HUDEP-2 (cell line): Measurements from ENCODE around the gene UBE3A.

Experiments used
- DNase-seq, 76 experiments: peaks; one replicate each; lab custom pipeline; 2025; ENCODE audit not compliant: unreplicated experiment in 76 of 76; lab: John Stamatoyannopoulos, UW

UBE3A gene

DNA sequence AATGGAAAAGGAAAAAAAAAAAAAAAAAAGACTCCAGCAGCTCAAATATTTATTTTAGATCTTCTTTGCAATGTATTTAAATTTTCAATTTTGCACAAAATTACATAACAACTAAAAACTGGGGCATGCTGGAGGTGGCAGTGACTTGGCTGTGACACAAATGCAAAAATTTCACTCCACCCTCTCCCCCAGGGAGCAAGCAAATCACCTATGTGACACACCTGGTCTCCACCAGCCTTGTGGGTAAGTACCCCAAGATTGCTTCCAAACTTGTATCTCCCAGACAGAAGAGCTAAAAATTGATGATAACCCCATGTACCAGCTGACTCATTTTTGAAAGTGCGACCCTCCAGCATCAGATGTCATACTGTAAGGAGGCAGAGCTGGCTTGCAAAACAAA, 32.0 kb downstream of the UBE3A start:
- DNase-seq: no peak

DNA sequence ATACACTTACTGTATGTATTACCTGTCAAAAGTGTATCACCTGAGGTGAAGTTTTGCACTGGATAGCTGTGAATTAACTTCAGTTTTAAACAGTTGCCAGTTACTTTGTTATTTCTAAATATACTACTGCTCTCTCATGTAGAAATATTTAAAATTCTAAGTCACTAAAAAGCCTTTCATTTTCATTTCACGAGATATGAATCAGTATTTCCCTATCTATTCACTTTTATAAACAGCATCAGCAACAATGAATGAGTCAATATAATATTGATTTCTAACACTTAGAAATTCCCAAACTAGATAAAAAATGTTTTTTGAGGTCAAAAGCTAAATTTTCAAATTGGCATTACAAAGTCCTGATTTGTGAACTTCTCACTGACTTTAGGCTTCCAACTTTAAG, 32.6 kb downstream of the UBE3A start:
- DNase-seq: no peak

DNA sequence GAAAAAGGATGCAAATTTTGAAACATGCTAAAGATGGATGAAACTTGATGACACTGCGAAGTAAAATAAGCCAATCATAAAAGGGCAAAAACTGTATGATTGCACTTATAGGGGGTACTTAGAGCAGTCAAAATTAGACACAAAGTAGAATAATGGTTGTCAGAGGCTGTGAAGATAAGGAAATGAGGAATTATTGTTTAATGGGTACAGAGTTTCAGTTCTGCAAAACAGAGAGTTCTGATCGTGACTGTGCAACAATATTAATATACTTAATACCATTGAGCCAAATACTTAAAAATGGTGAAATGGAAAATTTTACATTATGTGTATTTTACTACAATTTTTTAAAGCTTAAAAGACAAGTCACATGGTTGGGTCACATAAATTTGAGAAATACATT, 35.1 kb downstream of the UBE3A start:
- no peak for DNase-seq

GRCh38 chr15:25402342-25402741, 36.5 kb downstream of the UBE3A start:
- no peak for DNase-seq

GRCh38 chr15:25401501-25401900, 37.3 kb downstream of the UBE3A start:
- peak in 1 of 76 experiments; percentile 1 for DNase-seq

DNA sequence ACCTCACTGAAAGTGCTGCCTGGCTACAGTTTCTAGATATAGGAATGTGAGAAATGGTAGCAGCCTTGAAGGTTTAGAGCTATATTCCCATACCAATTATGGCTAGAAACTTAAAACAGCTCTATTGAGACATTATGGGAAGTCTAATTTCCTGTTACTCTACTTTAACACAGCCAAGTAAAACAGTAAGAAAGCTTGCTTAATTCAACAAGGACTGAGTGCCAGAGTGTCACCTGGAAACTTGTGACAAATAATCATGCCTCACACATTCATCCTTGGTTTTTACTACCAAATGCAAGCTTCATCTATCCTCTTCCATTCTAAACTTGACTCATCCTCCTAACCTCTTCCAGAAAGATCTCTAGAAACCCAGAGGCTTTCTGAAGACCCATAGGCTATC, 41.7 kb downstream of the UBE3A start:
- no peak for DNase-seq

DNA sequence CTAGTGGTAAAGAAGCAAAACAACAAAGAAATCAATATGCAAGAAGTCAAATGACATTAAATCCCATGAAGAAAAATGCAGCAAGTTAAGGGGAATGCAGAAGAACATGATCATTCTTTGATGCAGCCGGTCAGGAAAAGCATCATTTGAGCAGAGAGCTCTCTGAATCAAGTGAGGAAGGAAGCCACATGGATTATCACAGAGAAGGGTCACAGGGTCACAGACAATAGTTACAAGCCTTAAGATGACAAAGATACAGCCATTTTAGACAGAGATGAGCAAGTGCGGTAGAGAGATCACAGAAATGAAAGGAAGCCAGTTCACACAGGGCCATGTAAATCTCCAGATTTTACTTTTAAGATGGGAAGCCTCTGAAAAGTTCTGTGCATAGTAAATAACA, 43.9 kb downstream of the UBE3A start:
- no peak for DNase-seq

GRCh38 chr15:25392806-25393205, 46.0 kb downstream of the UBE3A start:
- DNase-seq: no peak

- DNase-seq: no peak
Measured at GRCh38 chr15:25391971-25392721, 46.7 kb downstream of the UBE3A start.

GRCh38 chr15:25385986-25386385, 52.8 kb downstream of the UBE3A start:
- no peak for DNase-seq

GRCh38 chr15:25381579-25381978, 57.2 kb downstream of the UBE3A start:
- DNase-seq: no peak

GRCh38 chr15:25378501-25378901, 60.3 kb downstream of the UBE3A start:
- DNase-seq: no peak

- no peak for DNase-seq
Measured at GRCh38 chr15:25375557-25375956, 63.3 kb downstream of the UBE3A start.

DNA sequence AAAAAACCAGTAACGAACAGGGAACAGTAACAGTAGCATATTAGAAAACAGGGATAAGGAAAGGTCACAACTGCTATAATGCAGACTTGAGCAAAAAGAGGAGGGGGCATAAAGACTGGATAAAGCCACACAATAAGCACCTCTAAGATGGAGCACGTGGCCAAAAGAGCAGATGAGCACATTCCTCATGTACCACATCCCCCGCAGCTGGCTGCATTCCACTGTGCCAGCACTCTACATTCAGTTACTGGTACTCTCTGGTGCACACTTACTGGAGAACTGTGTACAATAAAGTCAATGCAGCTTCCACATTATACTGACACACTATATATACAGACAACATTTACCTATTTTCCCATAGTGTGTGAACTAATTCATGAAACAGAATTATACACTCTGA, 64.7 kb downstream of the UBE3A start:
- DNase-seq: no peak

GRCh38 chr15:25372298-25372697, 66.5 kb downstream of the UBE3A start:
- no peak for DNase-seq

DNA sequence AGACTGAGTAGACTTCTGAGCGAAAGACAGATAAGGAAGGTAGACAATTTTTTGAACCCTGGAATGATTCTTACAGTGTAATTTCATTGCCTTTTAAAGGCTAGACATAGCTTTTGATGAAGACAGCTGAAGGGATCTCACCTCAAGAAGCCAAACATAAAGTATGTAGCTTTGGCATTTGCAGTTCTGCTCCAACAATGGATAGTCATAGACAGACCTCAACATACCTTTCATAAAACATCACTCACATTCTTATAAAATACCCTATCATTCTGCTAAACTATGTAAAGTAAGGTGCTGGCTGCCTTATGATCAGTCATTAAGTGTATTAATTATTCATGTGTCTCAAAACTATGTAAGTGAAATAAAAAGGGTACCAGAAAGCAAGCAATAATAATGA, 70.0 kb downstream of the UBE3A start:
- no peak for DNase-seq

GRCh38 chr15:25366058-25366457, 72.8 kb downstream of the UBE3A start:
- DNase-seq: no peak

DNA sequence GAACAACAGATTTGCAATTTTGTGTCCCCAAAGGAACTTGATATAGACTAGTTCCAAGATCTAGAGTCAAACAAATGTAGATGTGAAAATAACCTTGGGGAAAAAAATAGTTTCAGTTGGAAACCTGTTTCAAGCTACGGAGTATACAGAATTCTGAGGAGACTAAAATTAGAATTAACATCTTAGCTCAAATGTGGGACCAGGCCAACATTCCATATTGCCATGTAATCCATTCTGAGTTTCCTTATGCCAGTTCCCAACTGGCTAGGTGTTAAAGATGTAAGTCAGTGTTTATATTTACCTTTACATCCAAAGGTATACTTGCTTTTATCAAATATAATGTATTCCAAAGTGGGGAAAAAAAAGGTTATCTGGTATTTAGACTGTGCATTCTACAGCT, 76.3 kb downstream of the UBE3A start:
- no peak for DNase-seq

DNA sequence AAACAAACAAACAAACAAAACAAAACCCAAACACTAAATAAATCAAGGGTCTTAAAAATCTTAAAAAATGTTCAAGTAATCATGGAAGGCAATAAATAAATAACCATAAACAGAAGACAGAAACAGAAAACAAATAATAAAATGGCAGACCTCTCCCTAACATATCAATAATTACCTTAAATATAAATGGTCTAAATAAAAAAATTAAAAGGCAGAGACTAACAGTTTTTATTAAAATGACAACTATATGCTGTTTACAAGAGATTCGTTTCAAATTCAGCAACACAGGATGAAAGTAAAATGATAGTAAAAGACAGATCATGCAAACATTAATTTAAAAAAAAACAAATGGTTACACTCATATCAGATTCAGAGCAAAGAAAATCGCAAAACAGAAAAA, 91.1 kb downstream of the UBE3A start:
- DNase-seq: no peak

DNA sequence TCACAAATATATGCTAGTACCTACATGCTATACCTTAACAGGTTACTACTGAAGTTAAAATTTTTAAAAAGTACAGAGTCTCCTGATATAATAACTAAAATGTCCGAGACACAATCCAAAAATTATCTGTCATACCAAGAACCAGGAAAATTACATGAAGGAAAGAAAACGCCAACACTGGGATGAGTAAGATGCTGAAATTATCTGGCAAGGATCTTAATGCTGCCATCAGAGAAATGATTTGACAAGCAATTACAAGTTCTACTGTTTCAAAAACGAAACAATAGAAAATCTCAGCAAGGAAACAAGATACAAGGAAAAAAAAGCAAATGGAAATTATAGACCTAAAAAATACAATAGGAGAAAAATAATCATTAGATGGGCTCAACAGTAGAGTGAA, 92.5 kb downstream of the UBE3A start:
- no peak for DNase-seq

- DNase-seq: peak in 2 of 76 experiments; percentile 1
Measured at GRCh38 chr15:25345943-25346342, 92.9 kb downstream of the UBE3A start.

DNA sequence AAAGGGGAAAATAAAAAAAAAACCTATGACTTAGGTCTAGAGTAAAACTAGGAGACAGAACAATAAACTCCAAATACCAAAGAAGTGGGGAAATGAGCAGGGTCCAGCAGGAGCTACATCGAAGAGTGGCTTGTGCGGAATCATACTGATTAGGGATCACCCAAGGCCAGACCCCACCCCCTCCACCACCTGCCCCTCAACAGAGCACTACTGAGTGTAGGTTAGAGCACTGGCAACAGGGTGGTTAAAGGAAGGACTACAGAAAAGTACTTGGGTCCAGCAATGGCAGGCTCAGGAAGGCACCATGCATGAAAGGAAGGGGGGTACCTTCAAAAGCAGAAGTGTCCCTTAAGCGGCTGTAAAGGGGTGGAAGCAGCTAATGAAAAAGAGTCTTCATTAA, 96.2 kb downstream of the UBE3A start:
- DNase-seq: no peak

- no peak for DNase-seq
Measured at GRCh38 chr15:25339431-25339830, 99.4 kb downstream of the UBE3A start.
